PC-9 (cell line): ENCODE measurements around the gene ABCB1.

Experiments
- CTCF ChIP-seq: fragments of 200-600 bp; sonication (generic); conservative IDR thresholded peaks from 2 replicates; pipeline ENCODE4 v1.6.1; 2017; ENCODE audit warnings: mixed run types, antibody characterized with exemption, mild to moderate bottlenecking, moderate library complexity
- EZH2 ChIP-seq: fragments of 200-600 bp; sonication (generic); IDR thresholded peaks from 2 replicates; pipeline ENCODE4 v1.8.0; 2017; ENCODE audit warnings: antibody characterized with exemption, low read depth

- TF ChIP-seq CTCF (no peak), EZH2 (no peak)
Measured at GRCh38 chr7:87473986-87474385, 126.7 kb downstream of the ABCB1 start.
